ENCODE data around the gene C1RL.

GRCh38 chr12:7146906-7147305 lies 37.9 kb upstream of the C1RL start:
- TF ChIP-seq CTCF (IDR thresholded peaks at IDR 0.05) (no peak), POLR2A (IDR thresholded peaks at IDR 0.05) (no peak)

Measured in heart left ventricle (tissue), 13 donors.